SW 1271 (cell line): ENCODE data around the gene RBM44.

Source experiments
- DNase-seq, 2 experiments: peaks; one replicate each; lab custom pipeline; 2025; lab: John Stamatoyannopoulos, UW

RBM44 gene

GRCh38 chr2:237885111-237885930, 86.7 kb downstream of the RBM44 start:
- DNase-seq = no peak

- no peak for DNase-seq
Observed at GRCh38 chr2:237885931-237886684, 87.5 kb downstream of the RBM44 start.

GRCh38 chr2:237886685-237887481, 88.3 kb downstream of the RBM44 start:
- no peak for DNase-seq

- no peak for DNase-seq
Observed at GRCh38 chr2:237888389-237888788, 89.8 kb downstream of the RBM44 start.

- DNase-seq = no peak
Observed at GRCh38 chr2:237889016-237889415, 90.4 kb downstream of the RBM44 start.

GRCh38 chr2:237889811-237890210, 91.2 kb downstream of the RBM44 start:
- no peak for DNase-seq
